ENCODE data around the gene ERG. TPM values are rescaled to one million over a fixed set of nuclear protein-coding genes. Genes with fewer than 3 reads are reported as not detected.

The ERG gene
- total RNA-seq, 4 donors from 2014 or later, result 4.6 to 7.0 (median 5.1) TPM

DNA sequence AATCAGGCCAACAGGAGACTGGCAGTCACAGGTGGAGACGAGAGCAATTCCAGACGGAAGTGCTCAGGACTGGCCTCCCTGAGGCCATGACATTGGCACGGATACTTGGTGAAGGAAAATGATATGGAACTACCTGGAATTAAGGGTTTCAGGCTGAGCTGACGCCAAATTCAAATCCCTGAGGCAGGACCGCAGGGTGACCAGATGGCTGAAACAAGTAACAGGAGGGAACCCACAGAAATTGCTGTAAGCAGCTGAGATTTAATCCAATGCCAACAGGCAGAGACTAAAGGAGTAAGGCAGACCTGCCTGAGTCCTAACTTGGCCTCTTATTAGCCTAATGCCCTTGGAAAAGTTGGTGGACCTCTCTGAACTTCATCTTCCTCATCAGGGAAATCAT, 76.2 kb downstream of the ERG start:
- Histone ChIP-seq H3K27me3 (no peaks in the 10 kb centered on the region), H3K27ac (no peak overlapping the region), H3K36me3 (no peaks in the 10 kb centered on the region), H3K9me3 (no peaks in the 10 kb centered on the region), H3K4me3 (no peak overlapping the region), H3K4me1 (no peaks in the 10 kb centered on the region)
- ATAC-seq (no peak), DNase-seq (no peak)
- intact Hi-C loops (cut with DNase I; ENCODE audit: low total_unique reads) (no loop called here), in situ Hi-C loops (cut with MboI; ENCODE audit: low sequenced_read_pairs in 4 of 4) (no loop called here)
- TF ChIP-seq CTCF (IDR thresholded peaks at IDR 0.05 in 4 of 5, conservative IDR thresholded peaks at IDR 0.05 in 1 of 5) (no peak), POLR2A (IDR thresholded peaks at IDR 0.05) (no peak)

GRCh38 chr21:38420140-38420539, 78.1 kb downstream of the ERG start:
- no peaks in the 10 kb centered on the region for H3K9me3 ChIP-seq
- no peaks in the 10 kb centered on the region for H3K4me1 ChIP-seq
- no peak overlapping the region for H3K4me3 ChIP-seq
- H3K27me3 ChIP-seq, result no peaks in the 10 kb centered on the region
- DNase-seq, result no peak
- H3K36me3 ChIP-seq, result no peaks in the 10 kb centered on the region
- no peak for TF ChIP-seq CTCF (IDR thresholded peaks at IDR 0.05 in 4 of 5, conservative IDR thresholded peaks at IDR 0.05 in 1 of 5)
- TF ChIP-seq POLR2A (IDR thresholded peaks at IDR 0.05), result no peak
- ATAC-seq, result no peak
- intact Hi-C loops (cut with DNase I; ENCODE audit: low total_unique reads), result no loop called here
- in situ Hi-C loops (cut with MboI; ENCODE audit: low sequenced_read_pairs in 4 of 4), result no loop called here
- H3K27ac ChIP-seq, result no peak overlapping the region

DNA sequence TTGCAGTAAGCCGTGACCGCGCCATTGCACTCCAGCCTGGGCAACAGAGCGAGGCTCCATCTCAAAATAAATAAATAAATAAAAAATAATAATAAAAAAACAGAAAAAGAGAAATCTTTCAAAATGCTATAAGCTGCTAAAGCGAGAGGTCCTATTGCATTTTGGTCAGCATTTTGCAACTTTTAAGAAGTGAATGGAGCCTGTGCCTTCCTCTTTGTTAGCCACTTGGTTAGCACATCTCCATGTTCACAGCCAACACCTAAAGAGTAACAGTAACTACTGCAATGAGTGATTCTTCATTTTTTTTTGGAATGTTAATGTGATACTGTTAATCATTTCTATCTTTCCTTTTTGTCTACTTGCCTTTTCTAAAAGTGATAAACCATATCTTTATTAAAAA, 80.6 kb downstream of the ERG start:
- in situ Hi-C loops (cut with MboI; ENCODE audit: low sequenced_read_pairs in 4 of 4) (no loop called here), intact Hi-C loops (cut with DNase I; ENCODE audit: low total_unique reads) (no loop called here)
- ATAC-seq, result no peak
- DNase-seq, result no peak
- no peak overlapping the region for H3K4me3 ChIP-seq
- H3K9me3 ChIP-seq, result no peaks in the 10 kb centered on the region
- no peaks in the 10 kb centered on the region for H3K36me3 ChIP-seq
- TF ChIP-seq POLR2A (IDR thresholded peaks at IDR 0.05) (no peak), CTCF (IDR thresholded peaks at IDR 0.05 in 4 of 5, conservative IDR thresholded peaks at IDR 0.05 in 1 of 5) (no peak)
- H3K4me1 ChIP-seq, result no peaks in the 10 kb centered on the region
- H3K27me3 ChIP-seq, result no peaks in the 10 kb centered on the region
- H3K27ac ChIP-seq, result no peak overlapping the region

DNA sequence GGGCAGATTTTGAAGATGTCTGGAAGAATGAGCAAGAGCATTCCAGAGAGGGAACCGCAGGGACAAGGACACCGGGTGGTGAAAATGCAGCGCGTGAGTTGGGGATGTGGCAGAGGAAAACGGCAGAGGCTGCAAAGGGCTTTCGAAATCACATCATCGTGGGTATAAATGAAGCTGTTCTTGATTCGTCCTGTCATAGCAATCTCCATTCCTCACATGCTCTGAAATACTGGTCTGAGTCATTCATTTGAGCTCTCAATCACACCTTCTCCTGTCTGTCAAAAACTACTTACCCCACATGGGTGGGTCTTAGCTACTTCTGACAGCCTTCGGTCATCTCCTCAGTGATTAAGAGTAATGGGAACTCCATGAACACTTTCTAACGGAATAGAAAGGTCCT, 81.5 kb downstream of the ERG start:
- DNase-seq, result no peak
- TF ChIP-seq CTCF (IDR thresholded peaks at IDR 0.05 in 4 of 5, conservative IDR thresholded peaks at IDR 0.05 in 1 of 5) (no peak), POLR2A (IDR thresholded peaks at IDR 0.05) (no peak)
- no peaks in the 10 kb centered on the region for H3K4me1 ChIP-seq
- no peak for ATAC-seq
- no peak overlapping the region for H3K4me3 ChIP-seq
- H3K27ac ChIP-seq, result no peak overlapping the region
- no peaks in the 10 kb centered on the region for H3K9me3 ChIP-seq
- in situ Hi-C loops (cut with MboI; ENCODE audit: low sequenced_read_pairs in 4 of 4) (no loop called here), intact Hi-C loops (cut with DNase I; ENCODE audit: low total_unique reads) (no loop called here)
- H3K27me3 ChIP-seq, result no peaks in the 10 kb centered on the region
- no peaks in the 10 kb centered on the region for H3K36me3 ChIP-seq

DNA sequence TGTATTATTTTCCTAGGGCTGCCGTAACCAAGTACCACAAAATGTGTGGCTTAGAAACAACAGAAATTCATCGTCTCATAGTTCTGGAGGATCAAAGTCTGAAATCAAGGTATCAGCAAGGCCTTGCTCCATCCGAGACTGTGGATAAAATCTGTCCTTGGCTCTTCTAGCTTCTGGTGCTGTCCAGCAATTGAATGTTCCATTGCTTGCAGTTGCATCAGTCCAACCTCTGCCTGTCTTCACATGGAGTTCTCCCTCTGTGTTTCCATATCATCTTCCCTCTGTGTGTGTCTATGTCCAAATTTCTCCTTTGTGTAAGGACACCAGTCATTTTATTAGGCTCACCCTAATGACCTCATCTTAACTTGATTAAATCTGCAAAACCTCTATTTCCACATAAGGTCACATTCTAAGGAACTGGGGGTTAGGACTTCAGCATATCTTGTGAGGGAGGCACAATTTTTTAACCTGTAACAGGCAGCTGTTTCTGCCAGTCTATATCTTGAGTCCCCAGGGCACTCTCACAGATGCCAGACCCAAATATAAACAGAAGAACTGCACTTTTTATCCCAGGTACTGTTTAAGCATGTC, 84.2 kb downstream of the ERG start:
- H3K9me3 ChIP-seq, result no peaks in the 10 kb centered on the region
- ATAC-seq, result no peak
- H3K4me1 ChIP-seq, result no peaks in the 10 kb centered on the region
- H3K4me3 ChIP-seq, result no peak overlapping the region
- DNase-seq, result no peak
- intact Hi-C loops (cut with DNase I; ENCODE audit: low total_unique reads) (no loop called here), in situ Hi-C loops (cut with MboI; ENCODE audit: low sequenced_read_pairs in 4 of 4) (no loop called here)
- H3K27ac ChIP-seq, result no peak overlapping the region
- TF ChIP-seq POLR2A (IDR thresholded peaks at IDR 0.05) (no peak), CTCF (IDR thresholded peaks at IDR 0.05 in 4 of 5, conservative IDR thresholded peaks at IDR 0.05 in 1 of 5) (no peak)
- no peaks in the 10 kb centered on the region for H3K27me3 ChIP-seq
- H3K36me3 ChIP-seq, result no peaks in the 10 kb centered on the region
